Measurements from ENCODE around the gene CALHM3. TPM values are rescaled to one million over a fixed set of nuclear protein-coding genes. Genes with fewer than 3 reads are reported as not detected.

CALHM3 gene
- total RNA-seq, 1 donor from 2014 or later = 0.05 TPM

Other genes with a start within 250 kb of the CALHM3 start
- 0.17 and 0.25 TPM in 2 replicates for gene RPEL1, start 233.4 kb downstream of the CALHM3 start, total RNA-seq
- 1.8 and 5.2 TPM in 2 replicates for gene INA, start 202.1 kb downstream of the CALHM3 start, total RNA-seq
- 10.7 and 16.7 TPM in 2 replicates for gene PCGF6, start 128.1 kb downstream of the CALHM3 start, total RNA-seq
- 2.6 and 4.9 TPM in 2 replicates for gene TAF5, start 111.3 kb downstream of the CALHM3 start, total RNA-seq
- gene ATP5MK, start 82.8 kb downstream of the CALHM3 start, total RNA-seq = 165 and 623 TPM in 2 replicates
- 38.6 and 48.5 TPM in 2 replicates for gene PDCD11, start 82.6 kb downstream of the CALHM3 start, total RNA-seq
- gene CALHM2, start 26.9 kb downstream of the CALHM3 start, total RNA-seq = 0.80 and 0.87 TPM in 2 replicates
- not detected in 2 replicates for gene CALHM1, start 20.3 kb downstream of the CALHM3 start, total RNA-seq
- 0.05 and 1.4 TPM in 2 replicates for gene NEURL1, start 14.5 kb upstream of the CALHM3 start, total RNA-seq